BLaER1 (cell line): Measurements from ENCODE around the gene CAPN3.

Experiments
- H3K27ac ChIP-seq: shearing (Covaris generic); formaldehyde crosslinking; 2 replicates; pipeline ENCODE4 v1.8.1; 2022
- H3K27me3 ChIP-seq: shearing (Covaris generic); formaldehyde crosslinking; 2 replicates; pipeline ENCODE4 v1.8.1; 2022
- H3K36me3 ChIP-seq: shearing (Covaris generic); formaldehyde crosslinking; 2 replicates; pipeline ENCODE4 v1.8.1; 2022
- H3K4me1 ChIP-seq: shearing (Covaris generic); formaldehyde crosslinking; 2 replicates; pipeline ENCODE4 v1.8.1; 2022
- H3K4me2 ChIP-seq: shearing (Covaris generic); formaldehyde crosslinking; 2 replicates; pipeline ENCODE4 v1.8.1; 2022
- H3K4me3 ChIP-seq: shearing (Covaris generic); formaldehyde crosslinking; 2 replicates; pipeline ENCODE4 v1.8.1; 2022
- H3K9ac ChIP-seq: shearing (Covaris generic); formaldehyde crosslinking; 2 replicates; pipeline ENCODE4 v1.8.1; 2022
- H3K9me3 ChIP-seq: shearing (Covaris generic); formaldehyde crosslinking; 2 replicates; pipeline ENCODE4 v1.8.1; 2022
- H4K20me1 ChIP-seq: shearing (Covaris generic); formaldehyde crosslinking; 2 replicates; pipeline ENCODE4 v1.8.1; 2022
- Cebpa-rat ChIP-seq: shearing (Covaris generic); IDR thresholded peaks from 2 replicates; pipeline ENCODE4 v1.8.1; 2022

Gene CAPN3

DNA sequence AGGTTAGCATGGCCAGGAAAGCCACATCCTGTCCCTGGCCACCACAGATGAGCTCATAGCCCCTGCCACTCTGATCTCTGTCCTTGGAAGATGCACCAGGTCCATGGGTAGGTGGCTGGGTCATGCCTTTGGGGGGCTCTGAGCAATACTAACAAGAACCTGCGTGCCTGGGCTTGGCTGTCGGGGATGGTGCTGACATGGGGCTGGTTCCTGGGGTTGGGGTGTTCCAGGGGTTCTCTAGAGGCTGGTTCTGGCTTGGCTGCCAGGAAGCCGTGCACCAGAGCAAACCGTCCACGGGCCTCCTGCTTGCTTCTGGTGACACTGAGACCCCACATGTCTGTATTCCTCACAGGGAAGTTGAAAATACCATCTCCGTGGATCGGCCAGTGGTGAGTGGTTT is 44.1 kb downstream of the CAPN3 start:
- no peaks in the 10 kb centered on the region for H3K27me3 ChIP-seq
- H3K27ac ChIP-seq: no peak overlapping the region
- H4K20me1 ChIP-seq: no peaks in the 10 kb centered on the region
- H3K4me2 ChIP-seq: peak overlapping the region; percentile 93
- no peak overlapping the region for H3K9ac ChIP-seq
- peaks cover 55% of the 10 kb centered on the region for H3K4me1 ChIP-seq
- H3K9me3 ChIP-seq: no peaks in the 10 kb centered on the region
- TF ChIP-seq Cebpa-rat: no peak
- H3K4me3 ChIP-seq: no peak overlapping the region
- H3K36me3 ChIP-seq: peaks cover 29% of the 10 kb centered on the region

DNA sequence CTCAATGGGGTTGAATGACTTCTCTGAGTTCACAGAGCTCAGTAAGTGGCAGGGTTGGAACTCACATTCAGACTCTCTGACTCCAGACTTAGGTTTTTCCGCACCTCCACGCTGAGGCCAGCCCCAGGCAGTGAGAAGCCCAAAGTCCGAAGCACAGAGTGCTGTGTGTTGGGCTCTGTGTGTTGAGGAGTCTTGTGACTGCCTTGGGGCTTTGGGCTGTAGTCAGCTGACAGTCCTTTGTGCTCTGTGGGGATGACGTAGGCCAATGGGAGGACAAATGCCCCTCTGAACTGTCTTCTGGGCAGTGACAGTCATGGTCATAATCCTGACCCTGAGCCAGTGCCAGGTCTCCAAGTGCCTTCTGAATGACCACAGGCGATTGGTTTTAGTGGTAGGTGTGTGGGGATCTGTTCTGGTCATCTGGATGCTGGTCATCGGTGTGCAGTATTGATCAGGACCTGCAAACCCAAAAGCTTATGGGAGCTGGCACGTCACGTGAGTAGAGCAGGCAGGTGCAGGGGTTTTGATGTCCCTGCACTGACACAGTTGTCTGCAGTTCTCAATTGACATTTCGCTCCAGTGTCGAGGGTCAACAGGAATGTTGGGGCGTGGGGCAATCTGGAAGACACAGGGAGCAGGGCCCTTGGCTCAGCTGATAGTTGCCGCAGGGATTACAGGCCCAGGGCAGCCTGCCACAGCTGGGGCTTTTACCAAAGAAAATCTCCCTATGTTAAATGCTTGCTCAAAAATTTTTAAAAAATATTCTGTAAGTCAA is 45.3 kb downstream of the CAPN3 start:
- TF ChIP-seq Cebpa-rat: no peak
- H3K27me3 ChIP-seq: no peaks in the 10 kb centered on the region
- peaks cover 42% of the 10 kb centered on the region for H3K4me1 ChIP-seq
- no peak overlapping the region for H3K27ac ChIP-seq
- H3K4me3 ChIP-seq: no peak overlapping the region
- H3K4me2 ChIP-seq: no peak overlapping the region
- no peaks in the 10 kb centered on the region for H4K20me1 ChIP-seq
- H3K9ac ChIP-seq: no peak overlapping the region
- H3K9me3 ChIP-seq: no peaks in the 10 kb centered on the region
- H3K36me3 ChIP-seq: peaks cover 29% of the 10 kb centered on the region

DNA sequence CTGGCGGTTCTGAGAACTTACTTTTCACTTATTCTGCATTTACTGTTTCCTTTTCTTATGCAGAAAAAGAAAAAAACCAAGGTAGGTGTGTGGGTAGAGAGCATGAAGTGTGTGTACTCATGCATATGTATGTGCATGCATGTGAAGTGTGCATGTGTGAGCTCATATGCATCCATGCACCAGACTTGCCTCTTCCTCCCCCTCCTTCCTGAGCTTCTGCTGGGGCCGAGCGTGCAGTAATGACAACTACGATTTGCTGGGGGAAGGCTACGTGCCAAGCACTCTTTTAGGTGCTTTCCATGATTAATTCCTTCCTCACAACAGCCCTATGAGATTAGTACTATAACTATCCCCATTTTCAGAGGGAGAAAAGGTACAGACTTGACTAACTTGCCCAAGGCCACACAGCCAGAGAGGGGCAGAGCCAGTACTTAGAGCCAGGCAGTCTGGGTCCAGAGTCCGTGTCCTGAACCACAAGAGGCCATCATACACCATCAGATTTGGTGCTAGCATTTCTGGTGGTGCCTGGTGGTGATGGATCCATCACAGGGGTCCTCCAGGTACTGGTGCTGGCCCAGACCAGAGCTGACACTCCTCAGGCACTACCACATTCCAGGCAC is 46.7 kb downstream of the CAPN3 start:
- Histone ChIP-seq H3K9ac (no peak overlapping the region), H3K9me3 (no peaks in the 10 kb centered on the region), H3K4me2 (no peak overlapping the region), H3K4me3 (no peak overlapping the region), H3K36me3 (peaks cover 40% of the 10 kb centered on the region), H4K20me1 (no peaks in the 10 kb centered on the region), H3K27me3 (no peaks in the 10 kb centered on the region), H3K27ac (no peak overlapping the region), H3K4me1 (peaks cover 29% of the 10 kb centered on the region)
- TF ChIP-seq Cebpa-rat: no peak

DNA sequence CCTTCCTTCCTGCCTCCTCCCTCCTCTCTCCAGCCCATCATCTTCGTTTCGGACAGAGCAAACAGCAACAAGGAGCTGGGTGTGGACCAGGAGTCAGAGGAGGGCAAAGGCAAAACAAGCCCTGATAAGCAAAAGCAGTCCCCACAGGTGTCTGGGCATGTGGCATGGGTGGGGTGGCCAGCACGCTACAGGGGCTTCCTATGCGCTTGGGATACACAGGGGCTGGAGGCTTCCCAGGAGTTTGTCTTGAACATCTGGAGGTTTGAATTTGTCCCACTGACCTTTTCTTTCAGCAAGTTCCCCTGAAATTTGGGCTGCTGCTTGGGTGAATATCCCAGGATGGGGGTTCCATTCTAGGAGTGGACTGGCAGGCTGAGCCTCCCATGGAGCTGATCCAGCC is 48.9 kb downstream of the CAPN3 start:
- Histone ChIP-seq H3K4me2 (no peak overlapping the region), H4K20me1 (no peaks in the 10 kb centered on the region), H3K9me3 (no peaks in the 10 kb centered on the region), H3K27me3 (no peaks in the 10 kb centered on the region), H3K4me3 (no peak overlapping the region), H3K27ac (no peak overlapping the region), H3K4me1 (peaks cover 7% of the 10 kb centered on the region), H3K36me3 (peaks cover 56% of the 10 kb centered on the region), H3K9ac (no peak overlapping the region)
- TF ChIP-seq Cebpa-rat: no peak

DNA sequence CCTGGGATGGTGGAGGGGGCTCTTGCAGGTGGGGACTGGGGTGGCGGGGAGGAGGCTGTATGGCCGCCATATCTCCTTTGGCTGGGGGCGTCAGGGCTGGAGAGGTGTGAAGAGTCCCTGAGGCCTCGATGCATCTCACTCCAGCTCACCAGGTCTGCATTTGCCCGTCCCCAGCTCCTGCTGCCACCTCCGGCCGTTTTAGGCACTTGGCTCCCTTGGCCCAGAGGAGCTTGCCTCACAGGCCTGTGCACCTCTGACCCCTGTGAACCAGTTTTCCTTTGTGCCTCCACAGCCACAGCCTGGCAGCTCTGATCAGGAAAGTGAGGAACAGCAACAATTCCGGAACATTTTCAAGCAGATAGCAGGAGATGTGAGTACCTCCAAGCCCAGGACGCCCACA is 49.7 kb downstream of the CAPN3 start:
- Histone ChIP-seq H3K9ac (no peak overlapping the region), H3K4me2 (no peak overlapping the region), H3K9me3 (no peaks in the 10 kb centered on the region), H3K36me3 (peaks cover 54% of the 10 kb centered on the region), H3K27me3 (no peaks in the 10 kb centered on the region), H3K4me1 (no peaks in the 10 kb centered on the region), H3K27ac (no peak overlapping the region), H4K20me1 (no peaks in the 10 kb centered on the region), H3K4me3 (no peak overlapping the region)
- TF ChIP-seq Cebpa-rat: no peak

DNA sequence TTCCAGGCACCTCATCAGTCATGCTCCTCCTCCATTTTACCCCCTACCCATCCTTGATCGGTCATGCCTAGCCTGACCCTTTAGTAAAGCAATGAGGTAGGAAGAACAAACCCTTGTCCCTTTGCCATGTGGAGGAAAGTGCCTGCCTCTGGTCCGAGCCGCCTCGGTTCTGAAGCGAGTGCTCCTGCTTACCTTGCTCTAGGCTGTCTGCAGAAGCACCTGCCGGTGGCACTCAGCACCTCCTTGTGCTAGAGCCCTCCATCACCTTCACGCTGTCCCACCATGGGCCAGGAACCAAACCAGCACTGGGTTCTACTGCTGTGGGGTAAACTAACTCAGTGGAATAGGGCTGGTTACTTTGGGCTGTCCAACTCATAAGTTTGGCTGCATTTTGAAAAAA is 52.6 kb downstream of the CAPN3 start:
- Histone ChIP-seq H3K9ac (no peak overlapping the region), H3K4me1 (no peaks in the 10 kb centered on the region), H3K4me2 (no peak overlapping the region), H3K27ac (no peak overlapping the region), H3K4me3 (no peak overlapping the region), H3K27me3 (no peaks in the 10 kb centered on the region), H3K36me3 (peaks cover 68% of the 10 kb centered on the region), H4K20me1 (no peaks in the 10 kb centered on the region), H3K9me3 (no peaks in the 10 kb centered on the region)
- TF ChIP-seq Cebpa-rat: no peak

DNA sequence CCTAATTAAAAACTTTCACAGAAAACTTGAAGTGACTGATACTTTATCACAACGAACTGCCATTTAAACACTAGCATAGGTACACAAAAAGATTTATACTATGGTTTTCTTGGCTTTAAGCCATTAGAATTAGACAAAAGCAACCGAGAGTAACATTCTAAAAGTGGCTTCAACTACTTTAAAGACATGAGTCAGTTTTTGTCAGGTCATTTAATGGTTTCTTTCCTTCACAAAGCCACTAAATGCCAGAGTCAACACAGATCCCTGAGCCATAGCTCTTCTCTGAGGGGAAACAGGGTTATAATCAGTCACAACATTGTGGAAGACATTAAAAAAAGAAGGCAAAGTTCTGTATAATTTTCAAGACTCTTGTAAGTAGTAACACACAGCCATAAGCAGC is 54.6 kb downstream of the CAPN3 start:
- Histone ChIP-seq H4K20me1 (no peaks in the 10 kb centered on the region), H3K9ac (no peak overlapping the region), H3K4me1 (no peaks in the 10 kb centered on the region), H3K4me2 (no peak overlapping the region), H3K27ac (no peak overlapping the region), H3K27me3 (no peaks in the 10 kb centered on the region), H3K36me3 (peaks cover 86% of the 10 kb centered on the region), H3K9me3 (no peaks in the 10 kb centered on the region), H3K4me3 (no peak overlapping the region)
- TF ChIP-seq Cebpa-rat: no peak

DNA sequence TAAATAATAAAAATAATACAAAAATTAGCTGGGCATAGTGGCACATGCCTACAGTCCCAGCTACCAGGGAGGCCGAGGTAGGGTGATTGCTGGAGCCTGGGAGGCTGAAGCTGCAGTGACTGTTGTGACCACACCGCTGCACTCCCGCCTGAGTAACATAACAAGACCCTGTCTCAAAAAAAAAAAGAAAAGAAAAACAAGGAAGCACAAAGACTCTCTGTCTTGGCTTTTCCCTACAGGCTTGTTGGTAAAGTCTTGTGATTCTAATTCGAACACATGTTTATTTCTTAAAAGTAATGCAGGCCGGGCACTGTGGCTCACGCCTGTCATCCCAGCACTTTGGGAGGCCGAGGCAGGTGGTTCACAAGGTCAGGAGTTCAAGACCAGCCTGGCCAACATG is 60.1 kb downstream of the CAPN3 start:
- no peak overlapping the region for H3K27ac ChIP-seq
- TF ChIP-seq Cebpa-rat: no peak
- no peaks in the 10 kb centered on the region for H4K20me1 ChIP-seq
- no peaks in the 10 kb centered on the region for H3K9me3 ChIP-seq
- H3K9ac ChIP-seq: no peak overlapping the region
- H3K4me1 ChIP-seq: no peaks in the 10 kb centered on the region
- no peak overlapping the region for H3K4me3 ChIP-seq
- peaks cover 99% of the 10 kb centered on the region for H3K36me3 ChIP-seq
- no peaks in the 10 kb centered on the region for H3K27me3 ChIP-seq
- H3K4me2 ChIP-seq: no peak overlapping the region

DNA sequence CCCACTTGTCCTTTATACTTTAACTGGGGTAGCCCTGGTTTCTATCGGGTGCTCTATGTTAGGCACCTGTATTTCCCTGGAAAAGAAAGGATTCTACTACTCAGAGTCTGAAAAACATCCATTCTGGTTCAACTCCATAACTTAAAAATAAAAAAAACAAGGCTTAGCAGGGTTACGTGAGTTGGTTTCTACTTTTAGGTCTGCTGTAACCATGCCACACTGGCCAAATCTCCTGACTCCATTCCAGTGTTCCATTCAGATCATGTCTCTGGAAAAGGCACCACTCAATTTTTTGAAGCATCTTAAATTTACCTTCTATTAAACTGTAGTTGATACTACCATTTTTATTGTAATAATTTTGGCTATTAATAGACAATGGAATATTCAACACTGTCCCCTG is 62.1 kb downstream of the CAPN3 start:
- TF ChIP-seq Cebpa-rat: no peak
- Histone ChIP-seq H3K9ac (no peak overlapping the region), H3K4me1 (no peaks in the 10 kb centered on the region), H3K27ac (no peak overlapping the region), H3K36me3 (peaks cover 99% of the 10 kb centered on the region), H3K27me3 (no peaks in the 10 kb centered on the region), H4K20me1 (no peaks in the 10 kb centered on the region), H3K4me3 (no peak overlapping the region), H3K9me3 (no peaks in the 10 kb centered on the region), H3K4me2 (no peak overlapping the region)

DNA sequence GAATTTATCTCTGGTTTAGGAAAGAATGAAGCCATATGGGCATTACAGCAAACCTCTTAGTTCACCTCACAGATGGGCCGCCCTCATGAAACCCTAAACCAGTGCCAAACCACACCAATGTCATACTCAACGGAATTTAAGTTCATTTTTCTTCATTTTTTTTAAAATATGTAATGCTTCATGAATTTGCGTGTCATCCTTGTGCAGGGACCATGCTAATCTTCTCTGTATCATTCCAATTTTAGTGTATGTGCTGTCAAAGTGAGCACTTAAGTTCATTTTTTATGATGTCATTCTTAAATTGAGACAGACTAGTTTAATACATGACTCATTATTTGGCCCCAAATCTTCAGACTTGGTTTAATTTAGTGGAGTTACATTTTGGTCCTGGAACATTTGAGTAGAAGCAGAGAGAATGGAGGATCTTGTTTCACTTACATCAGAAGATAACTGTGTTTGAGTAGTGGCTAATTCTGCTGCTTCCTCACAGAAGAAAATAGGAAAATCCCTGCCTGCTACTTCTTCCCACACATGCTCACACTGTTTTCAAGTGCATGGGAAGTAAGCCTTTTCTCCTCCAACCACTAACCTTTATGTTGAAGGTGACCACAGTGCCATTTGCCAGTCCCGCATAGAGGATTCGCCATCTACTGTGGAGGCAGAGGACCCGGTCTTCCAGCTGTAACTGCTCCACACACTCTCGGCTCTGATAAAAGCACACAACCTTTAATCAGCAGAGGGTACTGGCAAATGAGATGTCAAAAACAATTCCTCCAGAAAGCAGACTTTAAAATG is 68.3 kb downstream of the CAPN3 start:
- H3K27ac ChIP-seq: no peak overlapping the region

More for the DNA sequence above, 68.3 kb downstream of the CAPN3 start:
- H3K4me3 ChIP-seq: no peak overlapping the region
- H3K9me3 ChIP-seq: no peaks in the 10 kb centered on the region
- no peak overlapping the region for H3K4me2 ChIP-seq
- no peak for TF ChIP-seq Cebpa-rat
- H3K4me1 ChIP-seq: no peaks in the 10 kb centered on the region
- H3K9ac ChIP-seq: no peak overlapping the region
- H3K27me3 ChIP-seq: no peaks in the 10 kb centered on the region
- H4K20me1 ChIP-seq: no peaks in the 10 kb centered on the region
- H3K36me3 ChIP-seq: peaks cover 99% of the 10 kb centered on the region
